PC-3 (cell line): ENCODE results near the gene ZDHHC8. TPM values are rescaled to one million over a fixed set of nuclear protein-coding genes. Genes with fewer than 3 reads are reported as not detected.

ENCODE experiments used
- ATAC-seq: fragments of 200-7000 bp; cut with Tn5 transposase; 2 replicates; pipeline ENCODE4 v1.9.1; 2020; ENCODE audit warnings: mild to moderate bottlenecking, moderate library complexity
- BruUV-seq: library from RNA; stranded (reverse); fragments of 400-500 nt; replicated peaks from 2 replicates; lab custom pipeline; 2021; lab: Mats Ljungman, UMichigan
- CTCF ChIA-PET: fragments of 300-600 bp; sonication (Branson Sonifier 250); formaldehyde crosslinking; loops from one replicate; lab custom pipeline; 2022; ENCODE audit warnings: antibody characterized with exemption; lab: Charles Lee
- POLR2A ChIA-PET: fragments of 300-600 bp; sonication (Branson Sonifier 250); formaldehyde crosslinking; loops from one replicate; lab custom pipeline; 2022; ENCODE audit warnings: antibody characterized with exemption; ENCODE audit not compliant: unreplicated experiment; lab: Charles Lee
- DNase-seq: peaks from one replicate; pipeline ENCODE4 v3.0.0-alpha.2; 2015
- H2AFZ ChIP-seq: fragments of 300-600 bp; sonication (generic); 2 replicates; pipeline ENCODE4 v1.6.0; 2016; ENCODE audit warnings: antibody characterized with exemption, low read length
- H3F3A ChIP-seq: fragments of 300-600 bp; sonication (generic); one replicate; pipeline ENCODE4 v1.6.0; 2017; ENCODE audit warnings: antibody characterized with exemption, low read length, control low read depth, mild to moderate bottlenecking; ENCODE audit not compliant: unreplicated experiment
- H3K27ac ChIP-seq: fragments of 300-600 bp; sonication (generic); 2 replicates; pipeline ENCODE4 v1.5.1; 2016; ENCODE audit warnings: mild to moderate bottlenecking, low read length
- H3K27me3 ChIP-seq: fragments of 300-600 bp; sonication (generic); 2 replicates; pipeline ENCODE4 v1.6.1; 2016; ENCODE audit warnings: low read length, mixed read lengths
- H3K36me3 ChIP-seq: fragments of 300-600 bp; sonication (generic); 2 replicates; pipeline ENCODE4 v1.6.1; 2016; ENCODE audit warnings: low read depth, mixed run types, low read length, mixed read lengths
- H3K4me1 ChIP-seq: fragments of 300-600 bp; sonication (generic); 2 replicates; pipeline ENCODE4 v1.5.1; 2016; ENCODE audit warnings: low read length; ENCODE audit not compliant: insufficient read depth
- H3K4me2 ChIP-seq: fragments of 300-600 bp; sonication (generic); 2 replicates; pipeline ENCODE4 v1.6.0; 2016; ENCODE audit warnings: low read length
- H3K4me3 ChIP-seq: fragments of 300-600 bp; sonication (generic); 2 replicates; pipeline ENCODE4 v1.5.1; 2016; ENCODE audit warnings: mild to moderate bottlenecking, low read length, mixed read lengths
- H3K79me2 ChIP-seq: fragments of 300-600 bp; sonication (generic); 2 replicates; pipeline ENCODE4 v1.6.1; 2017; ENCODE audit warnings: low read length, mixed read lengths
- H3K9ac ChIP-seq: fragments of 300-600 bp; sonication (generic); 2 replicates; pipeline ENCODE4 v1.6.0; 2016; ENCODE audit warnings: mild to moderate bottlenecking, low read length
- H3K9me2 ChIP-seq: fragments of 300-600 bp; sonication (generic); replicated peaks from 2 replicates; pipeline ENCODE4 v1.6.1; 2016; ENCODE audit warnings: mixed run types, low read length, mixed read lengths
- H3K9me3 ChIP-seq: fragments of 300-600 bp; sonication (generic); 2 replicates; pipeline ENCODE4 v1.6.1; 2016; ENCODE audit warnings: low read length, mixed read lengths
- H4K20me1 ChIP-seq: fragments of 300-600 bp; sonication (generic); 2 replicates; pipeline ENCODE4 v1.6.1; 2016; ENCODE audit warnings: low read length, mixed read lengths
- EZH2 ChIP-seq: fragments of 300-600 bp; sonication (generic); IDR thresholded peaks from one replicate; pipeline ENCODE4 v1.6.1; 2017; ENCODE audit warnings: antibody characterized with exemption, mild to moderate bottlenecking, low read length; ENCODE audit not compliant: unreplicated experiment
- EZH2phosphoT487 ChIP-seq: fragments of 300-600 bp; sonication (generic); IDR thresholded peaks from 2 replicates; pipeline ENCODE4 v1.6.1; 2018; ENCODE audit warnings: mild to moderate bottlenecking, antibody characterized with exemption, low read length, borderline replicate concordance
- intact Hi-C: fragments of 100-400 bp; cut with micrococcal nuclease; formaldehyde crosslinking; loops from 2 replicates; pipeline ENCODE4 v1.9.0; 2023
- total RNA-seq: library from RNA; depleted of rRNA; stranded (reverse); fragments of >200 nt; gene quantifications from 2 replicates; pipeline ENCODE4 v1.2.3, GENCODE V29; 2014
- TF ChIP-seq, protein P1 (sequence below): fragments of 300-600 bp; sonication (generic); conservative IDR thresholded peaks from 2 replicates; pipeline ENCODE4 v1.5.1; 2017; ENCODE audit warnings: antibody characterized with exemption, low read depth, mild to moderate bottlenecking, low read length

Gene ZDHHC8
- total RNA-seq, 1 experiment from 2014 or later = 24.6 TPM

GRCh38 chr22:20165913-20166312, 34.3 kb downstream of the ZDHHC8 start:
- ATAC-seq (no peak), DNase-seq (no peak)
- Histone ChIP-seq H3K4me1 (no peaks in the 10 kb centered on the region), H3K27me3 (no peaks in the 10 kb centered on the region), H3K36me3 (no peaks in the 10 kb centered on the region), H3F3A (no peaks in the 10 kb centered on the region), H3K27ac (no peak overlapping the region), H3K4me2 (no peak overlapping the region), H3K4me3 (no peak overlapping the region), H3K9me2 (no peaks in the 10 kb centered on the region), H3K79me2 (no peaks in the 10 kb centered on the region), H3K9ac (no peak overlapping the region), H4K20me1 (no peaks in the 10 kb centered on the region), H2AFZ (no peak overlapping the region), H3K9me3 (no peaks in the 10 kb centered on the region)
- CTCF ChIA-PET = no interaction called here
- POLR2A ChIA-PET = no interaction called here
- BruUV-seq = no TSS peak
- TF ChIP-seq EZH2 = no peak
- TF ChIP-seq EZH2phosphoT487 = no peak
- intact Hi-C loops = no loop called here

DNA sequence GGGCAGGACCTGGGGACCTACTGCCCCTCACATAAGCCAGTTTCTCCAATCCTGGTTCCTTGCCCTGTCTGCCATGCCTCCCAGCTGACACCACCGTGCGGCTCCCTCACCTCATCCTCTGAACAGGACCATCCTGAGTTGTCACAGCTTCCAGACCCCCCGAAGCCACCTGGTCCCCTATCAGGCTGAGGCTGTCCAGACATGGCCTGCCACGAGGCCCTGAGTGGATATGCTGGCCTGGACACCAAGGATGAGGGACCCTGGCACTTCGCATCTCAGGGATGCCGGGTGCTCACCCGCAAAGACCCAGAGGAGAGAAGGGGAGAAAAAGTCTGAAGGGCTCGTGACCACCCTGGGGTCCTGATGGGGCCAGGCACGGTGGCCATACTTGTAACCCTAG, 35.1 kb downstream of the ZDHHC8 start:
- no peaks in the 10 kb centered on the region for H3K4me1 ChIP-seq
- no peak overlapping the region for H3K9ac ChIP-seq
- no peaks in the 10 kb centered on the region for H3K27me3 ChIP-seq
- no peaks in the 10 kb centered on the region for H3K9me3 ChIP-seq
- H3K79me2 ChIP-seq = no peaks in the 10 kb centered on the region
- no peak overlapping the region for H3K27ac ChIP-seq
- H2AFZ ChIP-seq = no peak overlapping the region
- H3F3A ChIP-seq = no peaks in the 10 kb centered on the region
- H3K4me3 ChIP-seq = no peak overlapping the region
- BruUV-seq = no TSS peak
- ATAC-seq (no peak), DNase-seq (no peak)
- ChIA-PET POLR2A (no interaction called here), CTCF (no interaction called here)
- no peak for TF ChIP-seq EZH2
- TF ChIP-seq, protein P1, sequence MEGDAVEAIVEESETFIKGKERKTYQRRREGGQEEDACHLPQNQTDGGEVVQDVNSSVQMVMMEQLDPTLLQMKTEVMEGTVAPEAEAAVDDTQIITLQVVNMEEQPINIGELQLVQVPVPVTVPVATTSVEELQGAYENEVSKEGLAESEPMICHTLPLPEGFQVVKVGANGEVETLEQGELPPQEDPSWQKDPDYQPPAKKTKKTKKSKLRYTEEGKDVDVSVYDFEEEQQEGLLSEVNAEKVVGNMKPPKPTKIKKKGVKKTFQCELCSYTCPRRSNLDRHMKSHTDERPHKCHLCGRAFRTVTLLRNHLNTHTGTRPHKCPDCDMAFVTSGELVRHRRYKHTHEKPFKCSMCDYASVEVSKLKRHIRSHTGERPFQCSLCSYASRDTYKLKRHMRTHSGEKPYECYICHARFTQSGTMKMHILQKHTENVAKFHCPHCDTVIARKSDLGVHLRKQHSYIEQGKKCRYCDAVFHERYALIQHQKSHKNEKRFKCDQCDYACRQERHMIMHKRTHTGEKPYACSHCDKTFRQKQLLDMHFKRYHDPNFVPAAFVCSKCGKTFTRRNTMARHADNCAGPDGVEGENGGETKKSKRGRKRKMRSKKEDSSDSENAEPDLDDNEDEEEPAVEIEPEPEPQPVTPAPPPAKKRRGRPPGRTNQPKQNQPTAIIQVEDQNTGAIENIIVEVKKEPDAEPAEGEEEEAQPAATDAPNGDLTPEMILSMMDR = no peak
- H3K9me2 ChIP-seq = no peaks in the 10 kb centered on the region
- H3K36me3 ChIP-seq = no peaks in the 10 kb centered on the region
- no peak overlapping the region for H3K4me2 ChIP-seq
- intact Hi-C loops = no loop called here
- H4K20me1 ChIP-seq = no peaks in the 10 kb centered on the region

DNA sequence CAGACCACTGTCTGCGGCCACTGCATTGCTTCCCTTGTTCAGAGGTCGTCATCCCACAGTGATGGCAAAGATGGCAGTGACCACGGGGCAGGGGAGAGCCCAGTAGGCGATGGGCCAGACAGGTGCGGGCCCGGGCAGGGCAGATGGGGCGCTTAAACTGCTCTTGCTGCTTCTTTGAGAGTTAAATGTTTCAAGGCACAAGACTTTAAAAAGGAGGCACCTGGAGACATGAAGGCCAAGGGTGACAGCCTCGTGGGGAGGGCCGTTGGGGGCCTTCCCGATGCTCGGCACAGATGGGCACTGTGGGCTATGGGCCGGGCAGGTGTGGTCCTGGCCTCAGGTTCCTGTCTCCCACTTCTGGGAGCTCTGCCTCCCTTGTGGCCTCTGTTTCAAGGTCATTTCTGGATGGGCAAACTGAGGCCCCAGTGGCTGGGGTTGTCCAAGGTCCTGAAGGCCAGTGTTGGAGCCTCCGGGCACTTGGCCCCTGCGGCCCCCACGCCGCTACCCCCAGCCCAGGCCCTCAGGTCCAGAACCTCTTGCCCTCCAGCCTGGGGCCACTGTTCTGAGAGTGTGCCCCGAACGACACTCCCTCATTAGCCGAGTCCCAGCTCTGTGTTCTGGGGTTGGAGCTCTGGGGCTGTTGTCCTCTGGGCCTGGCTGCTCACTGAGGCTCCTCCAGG, 36.2 kb downstream of the ZDHHC8 start:
- no TSS peak for BruUV-seq
- Histone ChIP-seq H3K9me3 (no peaks in the 10 kb centered on the region), H3K9me2 (no peaks in the 10 kb centered on the region), H4K20me1 (no peaks in the 10 kb centered on the region), H3K4me1 (no peaks in the 10 kb centered on the region), H2AFZ (no peak overlapping the region), H3K27ac (no peak overlapping the region), H3K36me3 (no peaks in the 10 kb centered on the region), H3K4me2 (no peak overlapping the region), H3K9ac (no peak overlapping the region), H3K27me3 (no peaks in the 10 kb centered on the region), H3K4me3 (no peak overlapping the region), H3K79me2 (no peaks in the 10 kb centered on the region), H3F3A (no peaks in the 10 kb centered on the region)
- CTCF ChIA-PET = no interaction called here
- intact Hi-C loops = no loop called here
- ATAC-seq (no peak), DNase-seq (no peak)
- TF ChIP-seq EZH2phosphoT487 (no peak), EZH2 (no peak)
- TF ChIP-seq, protein P1 = no peak
- POLR2A ChIA-PET = no interaction called here
